ENCODE results near the gene NLRC5. TPM values are rescaled to one million over a fixed set of nuclear protein-coding genes. Genes with fewer than 3 reads are reported as not detected.

The NLRC5 gene
- total RNA-seq, 3 donors from 2014 or later (not counting 1 experiment from before 2014, with no cell fraction given) = 320 to 563 (median 535) TPM

DNA sequence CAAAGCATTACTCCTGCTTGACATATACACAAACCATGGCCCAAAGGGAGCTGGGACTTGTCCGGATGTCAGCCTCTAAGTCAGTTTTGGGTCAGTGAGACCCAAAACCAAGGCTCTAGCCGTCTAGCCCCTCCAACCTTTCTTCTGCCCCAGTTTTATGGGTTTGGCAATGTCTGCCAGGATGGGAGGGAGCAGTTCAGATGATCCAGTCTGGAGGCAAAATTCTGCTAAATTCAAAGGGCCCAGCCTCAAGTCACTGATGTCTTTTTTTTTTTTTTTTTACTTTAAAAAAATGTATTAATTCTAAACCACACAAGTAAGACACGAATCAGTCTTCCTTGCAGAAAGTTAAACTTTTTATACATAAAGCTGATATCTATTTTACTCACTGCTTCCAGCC lies 8.6 kb downstream of the NLRC5 start:
- no peak overlapping the region for H3K4me3 Mint-ChIP-seq
- no peak for DNase-seq
- Histone ChIP-seq H3K27ac (ENCODE audit: low read length) (peak overlapping the region; percentile 72), H3K9me3 (ENCODE audit: control insufficient read depth, insufficient read depth, low read length) (no peaks in the 10 kb centered on the region), H3K4me3 (ENCODE audit: low read length) (no peak overlapping the region), H3K36me3 (ENCODE audit: control insufficient read depth, insufficient read depth, low read length) (peaks cover 10% of the 10 kb centered on the region), H3K4me1 (ENCODE audit: control insufficient read depth, insufficient read depth, low read length) (peaks cover 78% of the 10 kb centered on the region), H3K27me3 (ENCODE audit: control insufficient read depth, insufficient read depth, low read length) (no peaks in the 10 kb centered on the region)
- no peak for ATAC-seq
- TF ChIP-seq, protein P1, sequence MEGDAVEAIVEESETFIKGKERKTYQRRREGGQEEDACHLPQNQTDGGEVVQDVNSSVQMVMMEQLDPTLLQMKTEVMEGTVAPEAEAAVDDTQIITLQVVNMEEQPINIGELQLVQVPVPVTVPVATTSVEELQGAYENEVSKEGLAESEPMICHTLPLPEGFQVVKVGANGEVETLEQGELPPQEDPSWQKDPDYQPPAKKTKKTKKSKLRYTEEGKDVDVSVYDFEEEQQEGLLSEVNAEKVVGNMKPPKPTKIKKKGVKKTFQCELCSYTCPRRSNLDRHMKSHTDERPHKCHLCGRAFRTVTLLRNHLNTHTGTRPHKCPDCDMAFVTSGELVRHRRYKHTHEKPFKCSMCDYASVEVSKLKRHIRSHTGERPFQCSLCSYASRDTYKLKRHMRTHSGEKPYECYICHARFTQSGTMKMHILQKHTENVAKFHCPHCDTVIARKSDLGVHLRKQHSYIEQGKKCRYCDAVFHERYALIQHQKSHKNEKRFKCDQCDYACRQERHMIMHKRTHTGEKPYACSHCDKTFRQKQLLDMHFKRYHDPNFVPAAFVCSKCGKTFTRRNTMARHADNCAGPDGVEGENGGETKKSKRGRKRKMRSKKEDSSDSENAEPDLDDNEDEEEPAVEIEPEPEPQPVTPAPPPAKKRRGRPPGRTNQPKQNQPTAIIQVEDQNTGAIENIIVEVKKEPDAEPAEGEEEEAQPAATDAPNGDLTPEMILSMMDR (IDR thresholded peaks at IDR 0.05) = no peak
- peak overlapping the region; percentile 92 to 95 for H3K27ac Mint-ChIP-seq
- H3K36me3 Mint-ChIP-seq = peaks cover 7% of the 10 kb centered on the region
- H3K27me3 Mint-ChIP-seq (ENCODE audit: low read depth in 2 of 2) = no peaks in the 10 kb centered on the region
- intact Hi-C loops (cut with micrococcal nuclease) = no loop called here
- no peaks in the 10 kb centered on the region for H3K9me3 Mint-ChIP-seq
- WGBS (ENCODE audit: insufficient coverage) = 60% methylated on average over 3 of the region's 3 CpGs
- H3K4me1 Mint-ChIP-seq = peaks cover 71 to 80% of the 10 kb centered on the region in 2 donors

DNA sequence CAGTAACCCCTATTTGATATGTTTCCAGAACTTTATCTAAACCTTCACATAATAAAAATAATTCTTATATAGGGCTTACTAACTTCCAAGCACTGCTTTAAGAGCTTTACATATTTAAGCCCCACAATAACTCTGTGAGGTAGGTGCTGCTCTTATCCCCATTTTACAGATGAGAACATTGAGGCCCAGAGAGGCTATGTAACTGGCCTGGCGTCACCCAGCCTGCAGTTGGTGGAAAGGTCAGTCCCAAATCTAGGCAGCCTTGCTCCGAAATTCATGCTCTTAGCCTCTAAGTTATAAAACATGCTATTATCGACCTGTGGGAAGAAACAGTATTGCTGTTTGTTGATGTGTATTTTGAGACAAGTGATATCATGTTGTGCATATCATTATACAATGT lies 9.0 kb downstream of the NLRC5 start:
- WGBS (ENCODE audit: insufficient coverage) = 85% methylated on average over 3 of the region's 3 CpGs
- intact Hi-C loops (cut with micrococcal nuclease) = no loop called here
- Mint-ChIP-seq H3K4me1 (peaks cover 67 to 77% of the 10 kb centered on the region in 2 donors), H3K9me3 (no peaks in the 10 kb centered on the region), H3K27ac (peak overlapping the region; percentile 92 to 95), H3K36me3 (peaks cover 3% of the 10 kb centered on the region), H3K4me3 (peak overlapping the region; percentile 31), H3K27me3 (ENCODE audit: low read depth in 2 of 2) (no peaks in the 10 kb centered on the region)
- Histone ChIP-seq H3K4me1 (ENCODE audit: control insufficient read depth, insufficient read depth, low read length) (peaks cover 81% of the 10 kb centered on the region), H3K36me3 (ENCODE audit: control insufficient read depth, insufficient read depth, low read length) (peaks cover 8% of the 10 kb centered on the region), H3K27me3 (ENCODE audit: control insufficient read depth, insufficient read depth, low read length) (no peaks in the 10 kb centered on the region), H3K9me3 (ENCODE audit: control insufficient read depth, insufficient read depth, low read length) (no peaks in the 10 kb centered on the region), H3K4me3 (ENCODE audit: low read length) (no peak overlapping the region), H3K27ac (ENCODE audit: low read length) (peak overlapping the region; percentile 72)
- TF ChIP-seq, protein P1 (IDR thresholded peaks at IDR 0.05) = no peak
- DNase-seq (no peak), ATAC-seq (no peak)

DNA sequence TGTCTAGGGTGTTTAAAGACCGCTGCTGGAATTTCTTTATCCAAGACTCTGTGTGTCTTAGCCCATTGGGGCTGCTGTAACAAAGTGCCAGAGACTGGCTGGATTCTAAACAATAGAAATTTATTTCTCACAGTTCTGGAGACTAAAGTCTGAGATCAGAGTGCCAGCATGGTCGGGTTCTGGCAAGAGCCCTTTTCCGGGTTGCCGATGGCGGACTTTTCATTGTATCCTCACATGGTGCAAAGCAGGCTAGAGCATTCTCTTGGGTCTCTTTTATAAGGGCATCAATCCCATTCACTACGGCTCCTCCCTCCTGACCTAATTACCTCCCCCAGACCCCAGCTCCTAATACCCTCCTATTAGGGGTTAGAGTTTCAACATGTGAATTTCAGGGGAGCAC lies 9.5 kb downstream of the NLRC5 start:
- 90% methylated on average over 6 of the region's 6 CpGs for WGBS (ENCODE audit: insufficient coverage)
- no peak overlapping the region for H3K4me3 ChIP-seq (ENCODE audit: low read length)
- no peaks in the 10 kb centered on the region for H3K9me3 Mint-ChIP-seq
- H3K4me1 ChIP-seq (ENCODE audit: control insufficient read depth, insufficient read depth, low read length) = peaks cover 84% of the 10 kb centered on the region
- no peak for DNase-seq
- H3K36me3 ChIP-seq (ENCODE audit: control insufficient read depth, insufficient read depth, low read length) = peaks cover 11% of the 10 kb centered on the region
- H3K36me3 Mint-ChIP-seq = no peaks in the 10 kb centered on the region
- H3K27ac Mint-ChIP-seq = peak overlapping the region; percentile 92 to 95
- intact Hi-C loops (cut with micrococcal nuclease) = loop anchor here (1.0 kb wide), 1 partner anchor 10 kb away; the partner anchor contains the start of gene NLRC5
- H3K27ac ChIP-seq (ENCODE audit: low read length) = peak overlapping the region; percentile 72
- ATAC-seq = no peak
- no peaks in the 10 kb centered on the region for H3K9me3 ChIP-seq (ENCODE audit: control insufficient read depth, insufficient read depth, low read length)
- H3K27me3 Mint-ChIP-seq (ENCODE audit: low read depth in 2 of 2) = no peaks in the 10 kb centered on the region
- TF ChIP-seq, protein P1 (IDR thresholded peaks at IDR 0.05) = no peak
- peaks cover 66 to 77% of the 10 kb centered on the region in 2 donors for H3K4me1 Mint-ChIP-seq
- no peaks in the 10 kb centered on the region for H3K27me3 ChIP-seq (ENCODE audit: control insufficient read depth, insufficient read depth, low read length)
- peak overlapping the region; percentile 31 for H3K4me3 Mint-ChIP-seq

Measured in natural killer cell (primary cell).